K562 (cell line): ENCODE measurements around the gene RIIAD1.

ENCODE experiments used
- BRD4 ChIP-seq: fragments of 200-600 bp; sonication (generic); IDR thresholded peaks from 2 replicates; pipeline ENCODE4 v1.6.1; 2017; ENCODE audit warnings: inconsistent platforms
- CEBPB ChIP-seq: fragments of 450-650 bp; IDR thresholded peaks from 2 replicates; pipeline ENCODE4 v1.6.1; 2016; ENCODE audit warnings: missing genetic modification characterization, missing compliant biosample characterization
- CTCF ChIP-seq, 3 experiments: IDR thresholded peaks in 2 of 3; conservative IDR thresholded peaks in 1 of 3; 2 replicates each; pipeline ENCODE4 v1.5.1; 2011 to 2012; ENCODE audit warnings: low read length in 3 of 3, mild to moderate bottlenecking in 3 of 3, control low read depth in 2 of 3, improper control_type of control experiment in 1 of 3, inconsistent platforms in 1 of 3, low read depth in 1 of 3, mixed read lengths in 1 of 3, moderate library complexity in 1 of 3; ENCODE audit not compliant: insufficient read depth in 2 of 3
- ETV5 ChIP-seq: sonication (generic); formaldehyde crosslinking; IDR thresholded peaks from 2 replicates; pipeline ENCODE4 v1.4.0; 2020; ENCODE audit warnings: low read depth, mild to moderate bottlenecking, missing genetic modification reagents
- HMGN3 ChIP-seq: IDR thresholded peaks from 2 replicates; pipeline ENCODE4 v1.6.1; 2011; ENCODE audit warnings: borderline replicate concordance, low read depth, mild to moderate bottlenecking, mixed read lengths, low read length; ENCODE audit not compliant: insufficient read length; ENCODE audit errors: extremely low read depth
- NR1H2 ChIP-seq: sonication (generic); formaldehyde crosslinking; IDR thresholded peaks from 2 replicates; pipeline ENCODE4 v1.4.0; 2020; ENCODE audit warnings: mild to moderate bottlenecking, missing genetic modification reagents
- NRF1 ChIP-seq, 2 experiments: fragments of 450-650 bp; IDR thresholded peaks in 1 of 2; conservative IDR thresholded peaks in 1 of 2; 2 replicates each; pipeline ENCODE4 v1.6.1; 2014; ENCODE audit warnings: mild to moderate bottlenecking in 2 of 2
- PCBP1 ChIP-seq: fragments of 200-400 bp; formaldehyde crosslinking; IDR thresholded peaks from 2 replicates; pipeline ENCODE4 v1.6.1; 2018; ENCODE audit warnings: mild to moderate bottlenecking, low read depth, low read length; ENCODE audit not compliant: poor library complexity, severe bottlenecking
- PHTF2 ChIP-seq: fragments of 250-450 bp; sonication (Bioruptor Pico); IDR thresholded peaks from 2 replicates; pipeline ENCODE4 v1.5.0; 2021; ENCODE audit warnings: mild to moderate bottlenecking
- POLR2AphosphoS5 ChIP-seq: IDR thresholded peaks from 2 replicates; pipeline ENCODE4 v1.6.1; 2011; ENCODE audit warnings: mild to moderate bottlenecking, low read depth, low read length, moderate library complexity; ENCODE audit not compliant: control insufficient read depth, insufficient read depth
- SNRNP70 ChIP-seq: fragments of 200-400 bp; formaldehyde crosslinking; optimal IDR thresholded peaks from 2 replicates; pipeline ENCODE3; 2017; ENCODE audit warnings: low read depth, low read length
- SP1 ChIP-seq: sonication (generic); formaldehyde crosslinking; IDR thresholded peaks from 2 replicates; pipeline ENCODE4 v1.8.1; 2022; ENCODE audit warnings: mild to moderate bottlenecking, missing genetic modification reagents
- SRF ChIP-seq, 2 experiments: fragments of 250-450, 450-650 bp in 1 of 2; sonication (Bioruptor Pico) in 1 of 2; sonication (generic) in 1 of 2; formaldehyde crosslinking; IDR thresholded peaks; 2 replicates each; pipeline versions ENCODE4 v1.5.0 to v1.5.1; 2020 to 2022; ENCODE audit warnings: mild to moderate bottlenecking in 1 of 2, missing genetic modification reagents in 1 of 2
- ZNF217 ChIP-seq: sonication (generic); formaldehyde crosslinking; IDR thresholded peaks from 2 replicates; pipeline ENCODE4 v1.8.0; 2022; ENCODE audit warnings: mild to moderate bottlenecking, missing genetic modification reagents

GRCh38 chr1:151714820-151715725, 6.2 kb upstream of the RIIAD1 start:
- TF ChIP-seq PCBP1 (no peak), PHTF2 (no peak), SNRNP70 (no peak), SP1 (CRISPR knock-in tag) (no peak), NR1H2 (CRISPR knock-in tag) (no peak), BRD4 (no peak), CEBPB (tag) (no peak), CTCF (IDR thresholded peaks at IDR 0.05 in 2 of 3, conservative IDR thresholded peaks at IDR 0.05 in 1 of 3; ENCODE audit: insufficient read depth in 2 of 3, low read depth in 1 of 3, low read length in 3 of 3) (no peak), HMGN3 (no peak), ZNF217 (no peak), SRF (CRISPR knock-in tag; IDR thresholded peaks at IDR 0.05) (no peak), ETV5 (no peak), POLR2AphosphoS5 (peak; percentile 84), NRF1 (conservative IDR thresholded peaks at IDR 0.05 in 1 of 2, IDR thresholded peaks at IDR 0.05 in 1 of 2) (peak; percentile 36 to 49; a peak in 3 of 4 replicates)
